GM10847 (cell line): Measurements from ENCODE around the gene GOLGA6B.
"Not testable (repeated sequence)": the region's sequence is repeated elsewhere in the genome, so short reads cannot be mapped to it uniquely, and the experiment has no call there.

Experiments
- POLR2A ChIP-seq: IDR thresholded peaks from 2 replicates; pipeline ENCODE4 v1.6.1; 2011; ENCODE audit not compliant: insufficient read length; ENCODE audit errors: extremely low read depth

Gene GOLGA6B, protein sequence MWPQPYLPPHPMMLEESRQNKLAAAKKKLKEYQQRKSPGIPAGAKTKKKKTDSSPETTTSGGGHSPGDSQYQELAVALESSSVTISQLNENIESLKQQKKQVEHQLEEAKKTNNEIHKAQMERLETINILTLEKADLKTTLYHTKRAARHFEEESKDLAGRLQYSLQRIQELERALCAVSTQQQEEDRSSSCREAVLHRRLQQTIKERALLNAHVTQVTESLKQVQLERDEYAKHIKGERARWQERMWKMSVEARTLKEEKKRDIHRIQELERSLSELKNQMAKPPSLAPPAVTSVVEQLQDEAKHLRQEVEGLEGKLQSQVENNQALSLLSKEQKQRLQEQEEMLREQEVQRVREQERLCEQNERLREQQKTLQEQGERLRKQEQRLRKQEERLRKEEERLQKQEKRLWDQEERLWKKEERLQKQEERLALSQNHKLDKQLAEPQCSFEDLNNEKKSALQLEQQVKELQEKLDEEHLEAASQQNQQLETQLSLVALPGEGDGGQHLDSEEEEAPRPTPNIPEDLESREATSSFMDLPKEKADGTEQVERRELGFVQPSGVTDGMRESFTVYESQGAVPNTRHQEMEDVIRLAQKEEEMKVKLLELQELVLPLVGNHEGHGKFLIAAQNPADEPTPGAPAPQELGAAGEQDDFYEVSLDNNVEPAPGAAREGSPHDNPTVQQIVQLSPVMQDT

DNA sequence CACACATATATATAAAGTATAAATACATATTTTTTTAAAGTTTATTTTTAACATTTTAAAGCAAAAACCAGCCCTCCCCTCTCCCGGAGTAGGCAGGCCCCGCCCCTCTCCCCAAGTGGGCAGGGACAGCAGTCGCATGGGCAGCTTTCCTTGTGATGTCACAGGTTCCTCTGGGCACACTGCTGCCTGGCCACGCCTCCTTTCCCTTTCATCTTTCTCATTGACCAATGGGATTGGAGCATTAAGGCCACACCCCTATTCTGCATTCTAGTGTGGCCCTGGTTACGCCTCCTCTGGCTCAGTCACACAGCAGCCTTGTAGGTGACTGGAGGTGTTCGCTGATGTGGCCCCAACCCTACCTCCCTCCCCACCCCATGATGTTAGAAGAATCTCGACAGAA lies at the start of gene GOLGA6B:
TSS of gene GOLGA6B (plus strand) at position 301 of the 400 bp plus-strand sequence. CDS start at position 342, 41 bp downstream.
- TF ChIP-seq POLR2A, result not testable (repeated sequence)

DNA sequence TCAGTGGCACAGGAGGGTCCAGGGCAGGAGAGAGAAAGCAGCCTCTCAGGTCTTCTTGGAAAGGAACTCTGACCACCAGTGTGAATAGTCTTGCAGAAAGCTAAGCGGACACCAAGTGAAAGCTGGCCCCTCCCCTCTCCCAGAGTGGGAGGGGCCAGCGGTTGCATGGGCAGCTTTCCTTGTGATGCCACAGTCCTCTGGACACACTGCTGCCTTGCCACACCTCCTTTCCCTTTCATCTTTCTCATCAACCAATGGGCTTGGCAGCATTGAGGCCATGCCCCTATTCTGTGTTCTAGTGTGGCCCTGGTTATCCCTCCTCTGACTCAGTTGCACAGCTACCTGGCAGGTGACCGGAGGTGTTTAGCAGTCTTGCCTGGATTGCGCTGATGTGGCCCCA lies 49.7 kb upstream of the GOLGA6B start:
- no peak for TF ChIP-seq POLR2A

DNA sequence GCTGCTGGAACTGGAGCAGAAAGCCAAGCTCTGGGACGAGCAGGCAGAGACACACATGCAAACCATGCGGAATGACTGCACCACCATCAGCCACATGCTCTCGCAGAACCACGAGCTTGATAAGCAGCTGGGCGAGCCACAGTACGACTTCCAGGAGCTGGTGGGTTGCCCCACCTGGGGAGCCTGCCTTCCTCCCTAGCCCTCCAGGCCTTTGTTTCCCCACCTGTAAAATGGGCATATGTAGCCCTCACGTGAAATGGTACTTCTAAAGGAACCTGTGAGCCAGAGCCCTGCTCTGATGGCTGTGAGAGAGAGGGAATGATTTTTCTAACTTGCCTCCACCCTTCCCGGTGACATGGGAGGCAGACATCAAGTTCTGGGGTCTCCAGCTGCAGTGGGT lies 44.6 kb upstream of the GOLGA6B start:
- no peak for TF ChIP-seq POLR2A

DNA sequence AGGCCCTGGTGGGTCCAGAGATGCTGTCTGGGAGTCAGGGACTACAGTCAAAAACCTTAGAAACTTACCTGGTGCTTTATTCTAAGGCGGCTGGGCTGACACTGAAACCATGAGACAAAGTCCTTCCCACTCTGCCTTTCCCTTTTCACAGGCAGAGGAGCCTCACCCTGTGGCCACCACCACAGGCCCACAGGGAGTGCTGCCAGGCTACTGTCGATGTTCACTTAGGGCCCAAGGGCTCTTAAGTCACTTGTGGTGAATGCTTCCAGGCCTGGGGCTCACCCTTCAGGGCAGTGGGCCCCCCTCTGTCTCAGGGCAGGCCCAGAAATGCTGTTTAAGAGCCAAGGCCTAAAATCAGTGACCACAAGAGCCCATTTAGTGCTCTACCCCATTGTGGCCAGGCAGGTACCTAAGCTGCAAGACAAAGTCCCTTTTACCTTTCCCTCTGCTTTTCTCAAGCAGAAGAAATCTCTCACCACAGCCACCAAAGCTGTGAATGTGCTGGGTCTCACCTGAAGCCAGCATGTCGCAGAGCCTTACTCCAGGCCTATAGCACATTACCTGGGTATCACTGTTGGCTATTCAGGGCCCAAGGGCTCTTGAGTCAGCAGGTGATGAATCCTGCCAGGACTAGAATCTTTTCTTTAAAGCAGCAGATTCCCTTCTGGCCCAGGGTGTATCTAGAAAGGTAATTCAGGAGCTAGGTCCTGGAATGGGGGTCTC lies 39.5 kb upstream of the GOLGA6B start:
- no peak for TF ChIP-seq POLR2A

DNA sequence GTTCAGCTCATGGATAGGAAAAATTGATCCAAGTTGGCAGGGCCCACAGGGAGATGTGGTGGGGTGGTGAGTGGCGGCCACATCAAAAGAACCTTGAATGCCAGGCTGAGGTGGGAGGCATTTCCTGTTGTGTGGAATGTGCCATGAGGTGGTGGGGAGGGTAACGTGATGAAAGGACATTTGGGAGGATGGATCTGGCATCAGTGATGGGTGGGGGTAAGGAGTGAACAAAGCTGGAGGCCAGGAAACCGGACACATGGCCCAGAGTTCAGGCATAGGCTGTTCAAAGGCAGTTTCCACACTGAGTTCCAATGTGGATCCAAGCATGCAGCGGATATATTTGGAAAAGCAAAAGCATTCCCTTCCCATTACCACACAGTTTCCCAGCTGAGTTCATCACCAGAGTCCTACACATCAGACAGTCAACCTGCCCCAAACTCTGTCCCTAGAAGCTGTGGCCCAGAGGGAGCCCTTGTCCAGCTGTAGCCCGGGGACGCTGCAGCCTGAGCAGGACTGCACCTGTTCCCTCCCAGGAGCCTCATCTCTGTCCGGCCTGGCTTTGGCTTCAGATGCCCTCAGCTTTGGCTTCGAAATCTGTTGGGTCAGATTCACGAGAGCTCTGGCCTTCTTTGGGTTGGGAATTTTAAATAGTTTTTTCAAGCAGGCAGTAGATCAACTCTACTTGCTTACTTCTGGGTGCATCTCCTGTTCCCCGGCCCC lies 37.8 kb upstream of the GOLGA6B start:
- no peak for TF ChIP-seq POLR2A

DNA sequence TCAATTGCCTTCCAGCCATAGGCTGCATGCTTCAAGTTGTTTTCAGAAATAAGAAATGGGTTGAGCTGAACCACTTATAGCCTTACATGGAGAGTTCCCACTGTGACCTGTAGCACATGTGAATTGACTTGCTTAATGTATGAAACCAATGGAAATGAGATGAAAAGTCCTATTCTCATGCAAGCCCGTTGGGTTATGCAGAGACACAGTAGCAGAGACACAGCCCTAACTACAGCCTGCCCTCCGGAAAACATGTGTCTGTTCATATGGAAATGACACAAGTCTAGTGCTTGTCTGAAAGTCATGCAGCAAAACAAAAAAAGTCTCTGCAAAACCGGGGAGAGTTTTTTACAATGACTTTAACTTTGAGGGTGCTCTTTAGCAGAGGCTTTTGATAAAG lies 17.0 kb downstream of the GOLGA6B start:
- no peak for TF ChIP-seq POLR2A

DNA sequence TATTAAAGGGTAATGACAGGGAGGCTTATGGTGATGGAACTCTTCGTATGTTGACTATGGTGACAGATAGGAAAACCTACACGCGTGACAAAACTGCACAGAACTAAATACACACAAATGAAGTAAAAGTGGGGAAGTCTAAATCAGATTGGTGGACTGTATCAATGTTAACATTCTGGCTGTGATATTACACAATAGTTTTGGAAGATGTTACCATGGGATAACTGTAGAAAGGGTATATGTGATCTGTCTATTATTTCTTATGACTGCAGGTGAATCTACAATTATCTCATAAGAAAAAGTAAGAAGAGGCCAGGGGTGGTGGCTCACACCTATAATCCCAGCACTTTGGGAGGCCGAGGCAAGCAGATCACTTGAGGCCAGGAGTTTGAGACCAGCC lies 22.3 kb downstream of the GOLGA6B start:
- no peak for TF ChIP-seq POLR2A

DNA sequence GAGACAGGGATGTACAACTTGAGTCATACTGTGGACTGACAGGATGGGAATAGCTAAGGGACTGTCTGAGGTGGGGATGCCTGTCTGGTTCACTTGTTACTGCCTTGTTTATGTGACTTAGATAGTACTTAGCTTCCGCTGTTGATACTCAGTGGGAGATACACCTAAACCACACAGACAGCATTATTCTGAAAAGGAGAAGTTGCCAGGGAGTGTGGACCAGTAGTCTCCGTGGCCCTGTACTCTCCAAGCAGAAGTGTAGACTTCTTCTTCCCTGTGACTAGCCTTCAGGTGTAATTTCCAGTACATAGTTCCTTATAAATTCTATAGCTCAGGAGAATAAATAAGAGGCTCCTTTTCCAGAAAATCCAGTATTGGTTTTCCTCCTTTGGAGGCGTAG lies 26.4 kb downstream of the GOLGA6B start:
- no peak for TF ChIP-seq POLR2A

DNA sequence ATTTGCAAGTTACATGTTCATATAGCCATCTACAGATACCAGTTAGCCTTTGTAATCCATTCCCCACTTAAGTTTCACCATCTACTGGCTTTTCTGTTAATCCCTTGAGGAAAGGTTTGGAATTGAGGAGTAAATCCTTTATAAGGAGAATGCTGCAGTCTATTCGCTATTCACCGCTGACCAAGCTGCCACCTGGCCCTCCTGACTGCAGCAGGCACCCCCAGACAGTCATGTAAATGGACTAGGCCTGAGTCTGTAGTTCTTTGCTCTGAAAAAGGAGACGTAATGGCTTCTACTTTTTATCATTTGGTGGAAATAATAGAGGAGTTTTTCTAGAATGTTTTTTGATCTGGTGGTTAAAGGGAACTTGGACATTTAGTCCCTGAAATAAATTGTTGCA lies 28.3 kb downstream of the GOLGA6B start:
- no peak for TF ChIP-seq POLR2A

DNA sequence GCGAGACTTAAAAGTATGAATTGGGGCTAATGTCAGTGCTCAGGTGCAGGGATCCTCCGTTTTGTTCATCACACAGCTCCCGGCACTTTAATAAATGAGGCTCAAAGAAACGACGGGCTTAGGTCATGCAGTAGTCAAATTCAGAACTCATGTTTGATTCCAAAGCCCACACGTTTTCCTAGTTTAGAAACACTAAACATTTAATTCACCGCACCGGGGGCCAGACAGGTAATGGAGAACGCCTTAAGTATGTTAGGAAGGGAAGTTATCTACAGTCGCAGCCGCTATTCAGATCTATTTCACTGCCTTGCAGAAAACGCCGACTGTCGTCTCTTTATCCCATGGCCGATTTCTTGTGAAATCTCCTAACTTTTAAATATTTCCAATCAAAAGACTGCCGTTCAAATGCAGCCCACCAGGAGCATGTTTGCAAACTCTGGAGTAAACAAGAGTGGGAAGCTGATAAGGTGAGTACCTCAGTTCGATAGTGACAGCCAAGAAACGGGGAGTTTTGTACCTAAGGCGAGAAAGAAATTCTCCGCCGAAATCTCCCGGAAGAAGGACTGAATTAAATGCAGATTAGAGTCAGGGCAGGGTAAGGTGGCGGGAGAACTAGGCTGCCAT lies 30.9 kb downstream of the GOLGA6B start:
- no peak for TF ChIP-seq POLR2A

DNA sequence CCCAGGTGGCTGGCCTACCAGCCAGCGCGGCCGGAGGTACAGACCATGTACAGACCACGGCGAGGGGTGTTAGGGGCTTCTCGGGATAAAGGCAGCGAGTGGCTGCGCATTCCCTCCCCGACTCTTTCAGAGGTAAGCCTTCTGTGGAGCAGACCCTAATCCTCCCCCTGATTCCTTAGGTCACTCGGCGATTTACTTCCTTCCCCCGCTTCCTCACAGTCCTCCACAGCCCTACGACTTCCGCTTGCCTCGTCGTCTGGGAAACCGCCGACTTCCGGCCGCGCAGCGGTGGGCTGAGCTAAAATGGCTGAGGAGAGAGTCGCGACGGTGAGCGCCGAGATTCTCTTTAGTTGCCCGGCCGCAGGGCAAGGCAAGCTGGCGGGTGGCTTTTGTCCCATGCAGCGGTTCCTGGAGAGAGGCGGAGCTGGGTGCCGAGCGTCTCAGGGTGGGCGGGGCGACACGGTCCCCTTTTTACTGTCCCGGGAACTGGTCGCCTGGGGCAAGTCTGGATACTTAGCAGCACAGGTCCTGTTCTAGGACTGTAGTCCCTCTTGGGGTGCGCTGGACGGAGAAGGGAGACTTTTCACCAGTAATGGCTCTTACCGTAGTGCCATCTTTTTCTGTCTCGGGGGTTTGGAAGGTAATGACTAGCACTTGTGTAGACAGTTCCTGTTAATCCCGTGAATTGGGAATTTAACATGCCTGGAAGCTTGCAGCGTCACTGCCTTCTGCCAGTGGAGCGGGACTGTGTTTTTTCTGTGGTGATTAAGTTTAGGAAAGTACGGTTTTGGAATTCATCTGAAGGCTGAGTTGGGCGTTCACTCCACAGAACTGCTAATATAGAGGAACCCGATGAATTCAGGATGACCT lies 31.7 kb downstream of the GOLGA6B start, which contains the start of the genes BBS4 and HIGD2B:
TSS of gene BBS4 (plus strand) at position 283 of the 870 bp plus-strand sequence. CDS start at position 304, 21 bp downstream.
TSS of gene HIGD2B (minus strand) at position 258 of the 870 bp plus-strand sequence. CDS start 9,808 bp downstream, outside the sequence.
- peak; percentile 73 for TF ChIP-seq POLR2A

DNA sequence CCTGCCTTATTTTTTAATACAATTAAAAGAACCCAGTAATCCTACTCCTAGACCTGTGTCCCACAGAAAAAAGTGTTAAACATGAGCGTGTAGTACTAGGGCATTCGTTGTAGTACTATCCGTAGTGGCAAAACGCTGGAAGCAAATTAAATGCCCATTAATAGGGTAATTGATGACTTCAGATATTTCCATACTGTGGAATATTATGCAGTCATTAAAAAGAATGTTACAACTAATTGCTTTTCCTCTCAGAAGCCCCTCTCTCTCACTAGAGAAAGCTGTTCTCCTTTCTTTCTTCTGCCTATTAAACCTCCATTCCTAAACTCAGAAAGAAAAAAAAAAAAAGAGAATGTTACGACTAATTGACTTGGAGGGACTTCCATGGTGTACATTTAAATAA lies 34.2 kb downstream of the GOLGA6B start:
- no peak for TF ChIP-seq POLR2A

DNA sequence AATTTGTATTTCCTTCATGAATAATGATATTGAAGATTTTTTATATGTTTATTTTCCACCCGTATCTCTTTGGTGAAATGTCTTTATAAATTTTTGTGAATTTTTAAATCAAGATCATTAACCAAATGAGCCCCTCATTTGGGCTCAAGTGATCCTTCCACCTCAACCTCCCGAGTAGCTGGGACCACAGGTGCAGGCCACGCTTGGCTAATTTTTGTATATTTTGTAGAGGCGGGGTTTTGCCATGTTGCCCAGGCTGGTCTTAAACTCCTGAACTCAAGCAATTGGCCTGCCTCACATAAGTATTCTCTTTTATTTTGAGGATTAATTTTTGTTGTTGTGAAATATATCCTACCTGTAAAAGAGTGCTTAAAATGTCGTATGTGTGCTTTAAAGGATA lies 36.4 kb downstream of the GOLGA6B start:
- TF ChIP-seq POLR2A, result no peak

DNA sequence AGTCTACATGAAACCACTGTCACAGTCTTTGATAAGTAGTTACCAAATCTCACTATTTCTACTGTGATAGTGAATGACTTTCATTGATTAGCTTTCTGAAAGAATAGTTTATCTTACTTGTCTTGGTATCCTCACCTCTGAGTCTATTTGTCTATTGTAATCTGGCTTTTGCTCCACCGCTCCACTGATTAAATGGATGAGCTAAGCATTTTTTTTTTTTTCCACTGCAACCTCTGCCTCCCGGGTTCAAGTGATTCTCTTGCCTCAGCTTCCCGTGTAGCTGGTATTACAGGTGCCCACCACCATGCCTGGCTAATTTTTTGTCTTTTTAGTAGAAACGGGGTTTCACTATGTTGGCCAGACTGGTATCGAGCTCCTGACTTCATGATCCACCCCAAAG lies 44.4 kb downstream of the GOLGA6B start:
- no peak for TF ChIP-seq POLR2A

DNA sequence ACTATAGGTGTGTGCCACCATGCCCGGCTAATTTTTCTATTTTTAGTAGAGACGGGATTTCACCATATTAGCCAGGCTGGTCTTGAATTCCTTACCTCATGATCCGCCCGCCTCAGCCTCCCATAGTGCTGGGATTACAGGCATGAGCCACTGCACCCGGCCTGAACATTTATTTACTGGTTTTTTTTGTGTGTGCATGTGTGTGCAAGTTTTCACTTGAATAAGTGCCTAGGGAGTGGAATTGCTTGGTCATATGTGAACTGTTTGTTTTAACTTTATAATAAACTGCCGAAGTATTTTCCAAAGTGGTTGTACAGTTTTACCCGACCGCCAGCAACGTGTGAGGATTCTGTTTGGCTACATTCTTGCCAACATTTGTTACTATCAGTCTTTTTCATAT lies 45.6 kb downstream of the GOLGA6B start:
- no peak for TF ChIP-seq POLR2A
